NCI-H2081 (cell line): ENCODE data around the gene HACD4.
"Not testable (repeated sequence)": the region's sequence is repeated elsewhere in the genome, so short reads cannot be mapped to it uniquely, and the experiment has no call there.

Source experiments
- DNase-seq, 2 experiments: peaks; one replicate each; lab custom pipeline; 2025; lab: John Stamatoyannopoulos, UW

HACD4 gene

GRCh38 chr9:20973246-20973947 lies 58.0 kb downstream of the HACD4 start:
- DNase-seq, result not testable (repeated sequence)

DNA sequence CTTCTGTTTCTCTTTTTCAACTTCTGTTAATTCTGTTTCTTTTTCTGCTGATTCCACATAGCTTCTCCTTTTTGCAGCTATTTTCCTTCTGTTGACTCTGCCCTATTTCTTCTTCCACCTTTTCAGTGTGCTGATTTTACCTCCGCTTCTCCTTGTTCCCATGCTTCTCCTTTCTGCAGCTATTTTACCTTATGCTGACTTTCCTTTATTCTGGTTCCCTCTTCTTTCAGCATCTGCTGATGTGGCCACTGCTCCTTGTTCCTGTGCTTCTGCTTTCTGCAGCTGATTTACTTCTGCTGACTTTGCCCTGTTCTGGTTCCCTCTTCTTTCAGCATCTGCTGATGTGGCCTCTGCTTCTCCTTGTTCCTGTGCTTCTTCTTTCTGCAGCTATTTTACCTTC lies 58.8 kb downstream of the HACD4 start:
- DNase-seq, result no peak

DNA sequence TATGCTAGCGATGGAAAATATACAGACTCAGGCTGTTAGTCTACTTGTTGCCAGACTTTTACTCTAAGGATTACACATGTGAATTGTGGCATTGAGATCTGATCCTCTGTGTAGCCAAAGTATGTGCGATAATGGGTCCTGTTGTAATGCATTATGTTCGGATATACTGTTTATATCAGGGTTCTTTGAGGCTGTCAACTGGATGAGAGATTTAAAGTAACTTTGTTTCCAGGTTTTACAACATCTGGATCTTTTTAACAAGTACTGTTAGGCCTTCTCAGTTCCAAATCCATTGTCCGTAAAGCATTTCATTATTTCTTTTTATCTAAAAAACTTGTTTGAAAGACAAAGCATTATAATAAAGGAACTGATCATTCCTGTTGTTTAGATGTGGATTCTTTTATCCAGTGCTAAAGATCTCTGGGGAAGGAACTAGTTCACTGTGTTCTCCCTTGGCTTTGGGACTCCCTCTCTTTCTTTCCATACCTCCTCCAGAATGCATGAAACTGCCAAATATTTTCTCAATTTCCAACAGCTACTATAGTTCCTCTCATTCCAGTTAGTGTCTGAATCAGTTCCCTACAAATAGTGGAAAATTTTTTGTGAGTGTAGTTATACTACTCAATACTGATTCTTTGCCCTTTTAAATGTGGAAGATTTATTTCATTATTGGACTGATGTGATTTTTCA lies 68.8 kb downstream of the HACD4 start:
- DNase-seq, result no peak

- DNase-seq, result no peak
Measured at GRCh38 chr9:20950707-20951106, 80.7 kb downstream of the HACD4 start.
